ENCODE data around the gene SPANXN5.
"Not testable (repeated sequence)": the region's sequence is repeated elsewhere in the genome, so short reads cannot be mapped to it uniquely, and the experiment has no call there.

Gene SPANXN5, protein sequence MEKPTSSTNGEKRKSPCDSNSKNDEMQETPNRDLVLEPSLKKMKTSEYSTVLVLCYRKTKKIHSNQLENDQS
- long read RNA-seq, donor 1: 0 reads
- long read RNA-seq, donor 2: 0 reads
- long read RNA-seq, donor 3: 0 reads
- long read RNA-seq, donor 4: 0 reads
- long read RNA-seq, donor 5: 0 reads
- long read RNA-seq, donor 6: 0 reads
- long read RNA-seq, donor 7: 0 reads
- long read RNA-seq, donor 8: 0 reads

DNA sequence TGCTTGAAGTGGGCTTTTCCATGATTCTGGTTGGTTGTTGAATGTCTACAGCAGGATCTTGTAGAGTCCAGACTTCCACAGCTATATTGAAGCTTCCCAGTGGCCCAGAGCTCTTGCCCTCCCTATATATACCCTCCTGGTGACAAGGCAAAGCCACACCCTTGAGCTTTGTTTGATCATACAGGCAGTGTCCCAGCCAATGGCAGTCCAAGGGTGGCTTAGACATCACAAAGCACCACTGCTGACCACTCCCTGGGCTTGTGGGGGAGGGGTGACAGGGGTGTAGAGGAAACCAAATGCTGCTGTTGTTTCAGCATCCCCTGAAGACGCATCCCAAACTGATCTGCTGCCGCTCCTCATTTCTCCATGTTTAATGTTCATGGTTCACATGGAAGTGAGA is at the start of gene SPANXN5:
SPANXN5 (minus strand) TSS at position 101 of the 400 bp plus-strand sequence; CDS start at position 22, 79 bp downstream.
- DNase-seq: not testable (repeated sequence)

DNA sequence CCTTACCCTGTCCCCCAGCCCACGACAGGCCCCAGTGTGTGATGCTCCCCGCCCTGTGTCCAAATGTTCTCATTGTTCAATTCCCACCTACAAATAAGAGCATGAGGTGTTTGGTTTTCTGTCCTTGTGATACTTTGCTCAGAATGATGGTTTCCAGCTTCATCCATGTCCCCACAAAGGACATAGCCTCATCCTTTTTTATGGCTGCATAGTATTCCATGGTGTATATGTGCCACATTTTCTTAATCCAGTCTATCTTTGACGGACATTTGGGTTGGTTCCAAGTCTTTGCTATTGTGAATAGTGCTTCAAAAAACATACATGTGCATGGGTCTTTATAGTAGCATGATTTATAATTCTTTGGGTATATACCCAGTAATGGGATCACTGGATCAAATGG is 46.4 kb upstream of the SPANXN5 start:
- DNase-seq: not testable (repeated sequence)

DNA sequence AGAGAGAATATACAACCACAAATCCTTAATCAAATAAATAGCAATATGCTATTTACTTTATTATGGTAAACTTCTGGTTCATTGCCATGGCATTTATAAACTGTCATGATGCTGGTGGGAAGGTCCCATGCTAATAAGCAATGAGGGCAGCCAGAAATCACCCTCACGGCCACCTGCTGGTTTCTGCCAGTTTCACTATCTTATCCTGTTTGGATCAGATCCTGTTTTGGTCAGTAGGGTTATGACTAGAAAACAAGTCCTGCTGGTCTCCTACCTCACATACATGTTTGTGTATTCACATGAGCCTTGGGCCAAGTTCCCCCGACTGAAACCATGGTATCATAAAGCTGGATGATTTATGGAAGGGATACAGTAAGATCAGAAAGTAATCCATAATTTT is 41.9 kb upstream of the SPANXN5 start:
- DNase-seq: no peak

DNA sequence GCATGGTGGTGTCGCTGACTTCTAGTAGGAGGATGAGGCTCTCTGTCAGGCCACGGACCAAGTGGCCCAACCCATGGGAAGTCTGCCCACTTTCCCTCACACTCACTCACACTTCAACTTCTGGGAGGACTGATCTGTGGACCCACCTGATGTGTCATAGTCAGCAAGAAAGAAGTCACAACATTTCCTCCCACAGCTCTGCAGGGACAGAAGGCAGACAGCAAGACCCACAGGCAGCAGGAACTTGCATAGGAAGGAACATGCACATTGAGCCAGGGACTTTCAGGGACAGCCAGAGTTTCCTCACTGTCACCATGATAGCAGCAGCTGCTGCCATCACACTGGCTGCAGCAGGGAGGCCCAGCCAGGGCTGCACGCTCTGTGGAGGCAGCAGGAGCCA is 33.3 kb upstream of the SPANXN5 start:
- DNase-seq: no peak

DNA sequence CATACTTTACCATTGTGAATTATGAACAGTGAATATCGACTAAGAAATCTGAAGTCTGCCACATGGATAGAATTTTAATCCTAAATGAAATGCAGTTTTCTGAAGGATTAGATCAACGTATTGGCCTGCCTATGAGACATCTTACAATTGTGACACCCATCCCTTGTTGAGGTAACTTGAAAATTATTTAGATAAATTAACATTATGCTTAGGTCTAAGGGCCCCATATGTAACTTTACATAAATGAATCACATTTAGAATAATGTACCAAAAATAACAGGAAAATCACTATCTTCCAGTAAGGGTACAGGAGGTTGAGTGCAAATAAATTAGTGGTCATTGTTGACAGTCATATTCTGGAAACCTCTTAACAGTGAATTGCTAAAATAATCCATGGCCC is 27.4 kb upstream of the SPANXN5 start:
- no peak for DNase-seq

DNA sequence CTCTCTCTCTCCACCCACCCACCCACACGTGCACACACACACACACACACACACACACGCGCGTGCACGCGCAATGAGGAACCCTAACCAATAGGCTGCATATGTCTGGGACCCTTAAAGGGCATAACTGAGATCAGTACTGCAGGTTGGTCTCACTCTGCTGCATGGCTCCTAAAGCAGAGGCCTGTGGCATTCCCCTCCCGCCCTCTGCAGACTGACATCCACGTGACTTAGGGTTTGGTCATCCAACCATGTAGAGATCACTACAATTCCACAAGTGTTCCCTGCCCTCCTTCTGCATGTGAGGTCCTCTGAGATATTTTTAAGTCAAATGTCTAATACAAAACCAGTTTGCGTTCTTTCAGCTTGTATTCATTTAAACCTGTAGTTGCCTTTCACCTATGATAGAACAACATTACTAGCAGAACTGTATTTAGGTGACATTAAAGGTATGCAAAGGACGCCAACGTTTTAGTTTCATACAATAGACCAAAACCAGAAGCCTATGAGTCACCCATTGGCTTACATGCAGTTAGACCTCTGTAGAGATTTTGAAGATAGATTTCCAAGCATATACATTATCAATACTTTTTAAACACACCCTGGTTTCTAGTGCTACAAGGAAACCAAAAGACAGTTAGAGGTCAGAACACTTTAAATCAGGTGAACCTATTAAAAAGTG is 24.0 kb upstream of the SPANXN5 start:
- no peak for DNase-seq

DNA sequence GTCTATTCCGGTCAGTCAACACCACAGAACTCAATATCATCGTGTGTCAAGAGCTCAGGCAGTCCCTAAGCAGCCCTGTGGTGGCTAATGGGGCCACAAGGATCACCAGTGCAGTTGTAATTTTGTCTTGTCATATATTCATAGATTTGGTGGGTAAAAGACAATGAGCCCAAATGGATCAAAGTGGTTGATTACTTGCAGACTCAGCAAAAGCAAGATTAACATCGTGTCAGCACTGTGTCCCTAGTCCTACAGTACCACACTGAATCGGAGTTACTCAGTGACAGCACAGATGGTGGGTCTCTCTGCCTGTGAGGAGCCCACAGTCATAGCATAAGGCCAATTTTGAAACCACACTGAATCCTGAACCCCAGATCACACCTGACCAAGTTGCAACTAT is 22.6 kb upstream of the SPANXN5 start:
- no peak for DNase-seq

DNA sequence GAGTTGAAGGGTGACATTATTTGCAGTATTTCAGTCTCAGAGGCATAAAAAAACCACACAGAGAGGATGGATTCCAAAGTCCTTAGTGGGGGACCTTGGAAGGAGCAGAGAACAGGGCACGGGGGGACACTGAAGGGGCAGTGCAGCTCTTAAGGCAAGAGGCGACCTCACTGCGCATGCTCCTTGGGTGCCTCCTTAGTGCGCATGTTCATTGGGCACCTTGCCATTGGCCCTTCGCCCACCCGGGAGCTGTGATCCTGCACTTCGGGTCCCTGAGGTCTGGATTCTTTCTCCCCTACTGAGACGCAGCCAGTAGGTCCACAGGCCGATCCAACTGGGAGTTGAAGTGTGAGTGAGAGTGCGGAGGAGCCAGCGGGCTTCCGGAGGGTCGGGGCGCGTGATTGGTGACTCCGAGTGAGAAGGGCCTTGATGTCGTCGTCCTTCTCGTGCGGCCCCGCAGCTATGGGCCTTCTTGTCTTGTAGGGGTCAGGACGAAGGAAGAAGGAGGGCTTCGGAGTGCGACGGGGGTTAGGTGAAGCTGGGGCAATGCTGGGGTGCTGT is 13.9 kb upstream of the SPANXN5 start, which contains the start of gene XAGE5:
XAGE5 (plus strand) TSS at position 223 of the 561 bp plus-strand sequence. CDS start 1,280 bp downstream, outside the sequence.
- DNase-seq: no peak

DNA sequence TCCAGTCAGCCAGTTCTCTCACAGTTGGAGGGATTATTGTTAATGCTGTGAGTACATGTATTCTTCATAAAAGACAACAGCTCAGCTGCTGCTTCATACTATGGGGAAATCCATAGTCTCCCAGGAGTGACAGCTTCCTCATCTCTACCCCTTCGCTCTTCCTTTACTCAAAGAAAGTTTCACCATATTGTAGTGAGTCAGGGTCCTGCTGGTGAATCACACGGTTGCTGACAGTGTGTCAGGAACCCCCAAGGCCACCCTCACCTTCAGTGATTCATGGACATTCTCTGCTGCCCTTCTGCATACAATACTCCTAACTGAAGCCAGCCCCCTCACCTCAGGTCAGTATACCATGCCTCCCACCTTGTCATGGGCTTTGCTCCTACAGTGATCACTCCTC is 7.6 kb upstream of the SPANXN5 start:
- not testable (repeated sequence) for DNase-seq

DNA sequence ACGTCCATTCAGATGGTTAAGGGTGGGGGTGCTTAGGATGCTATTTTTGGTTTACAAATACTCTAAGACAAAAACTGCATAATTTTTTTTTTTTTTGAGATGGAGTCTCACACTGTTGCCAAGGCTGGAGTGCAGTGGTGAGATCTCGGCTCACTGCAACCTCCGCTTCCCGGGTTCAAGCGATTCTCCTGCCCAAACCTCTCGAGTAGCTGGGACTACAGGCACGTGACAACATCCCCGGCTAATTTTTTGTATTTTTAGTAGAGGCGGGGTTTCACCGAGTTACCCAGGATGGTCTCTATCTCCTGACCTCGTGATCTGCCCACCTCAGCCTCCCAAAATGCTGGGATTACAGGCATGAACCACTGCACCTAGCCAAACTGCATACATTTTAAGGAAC is 23.7 kb downstream of the SPANXN5 start:
- not testable (repeated sequence) for DNase-seq

DNA sequence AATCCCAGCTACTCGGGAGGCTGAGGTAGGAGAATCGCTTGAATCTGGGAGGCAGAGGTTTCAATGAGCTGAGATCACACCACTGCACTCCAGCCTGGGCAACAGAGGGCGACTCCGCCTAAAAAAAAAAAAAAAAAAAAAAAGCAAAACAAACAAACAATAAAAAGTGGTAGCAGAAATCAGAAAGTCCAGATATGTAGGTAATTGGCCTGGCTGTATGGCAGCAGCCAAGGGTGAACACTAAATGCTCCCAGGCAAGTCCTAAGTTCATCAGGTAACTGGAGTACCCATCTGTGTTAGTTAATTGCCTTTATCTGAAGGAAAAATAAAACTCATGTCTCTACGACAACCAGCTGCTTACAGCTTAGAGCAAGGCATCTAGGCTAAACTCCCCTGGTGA is 31.2 kb downstream of the SPANXN5 start:
- DNase-seq: not testable (repeated sequence)

DNA sequence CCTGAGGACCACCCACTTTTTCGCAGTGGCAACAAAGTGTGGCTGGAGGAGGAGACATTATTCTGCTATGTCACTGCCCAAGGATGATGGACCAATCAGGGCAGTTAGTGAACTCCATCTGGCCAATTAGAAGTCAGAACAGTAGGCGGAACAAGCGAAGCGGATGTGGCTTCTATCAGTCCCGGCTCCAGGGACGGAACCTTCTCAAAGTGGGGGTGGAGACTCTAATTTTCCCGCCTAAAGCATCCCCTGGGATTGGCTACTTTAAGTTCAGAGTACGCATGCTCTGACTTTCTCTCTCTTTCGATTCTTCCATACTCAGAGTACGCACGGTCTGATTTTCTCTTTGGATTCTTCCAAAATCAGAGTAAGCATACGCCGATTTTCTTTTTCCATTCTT is 46.3 kb downstream of the SPANXN5 start, which contains the start of gene SSX2B:
SSX2B (plus strand) TSS at position 301 of the 400 bp plus-strand sequence. CDS start 1,429 bp downstream, outside the sequence.
- DNase-seq: not testable (repeated sequence)

All from right kidney (tissue), 9 donors.